Tibial nerve (tissue), 3 donors: ENCODE data around the gene PTPRE.

Experiments
- POLR2A ChIP-seq, 2 donors: fragments of 450-650 bp; IDR thresholded peaks; one replicate each; pipeline ENCODE4 v1.6.1; 2017; ENCODE audit warnings: antibody characterized with exemption in 2 of 2, mild to moderate bottlenecking in 2 of 2, moderate library complexity in 2 of 2
- TF ChIP-seq, protein P1 (sequence below), 5 experiments: fragments of 200-600 bp in 3 of 5; fragments of 450-650 bp in 2 of 5; sonication (generic) in 3 of 5; IDR thresholded peaks; one replicate each; pipeline ENCODE4 v1.5.1; 2016 to 2019; ENCODE audit warnings: antibody characterized with exemption in 5 of 5, mild to moderate bottlenecking in 3 of 5, moderate library complexity in 2 of 5

DNA sequence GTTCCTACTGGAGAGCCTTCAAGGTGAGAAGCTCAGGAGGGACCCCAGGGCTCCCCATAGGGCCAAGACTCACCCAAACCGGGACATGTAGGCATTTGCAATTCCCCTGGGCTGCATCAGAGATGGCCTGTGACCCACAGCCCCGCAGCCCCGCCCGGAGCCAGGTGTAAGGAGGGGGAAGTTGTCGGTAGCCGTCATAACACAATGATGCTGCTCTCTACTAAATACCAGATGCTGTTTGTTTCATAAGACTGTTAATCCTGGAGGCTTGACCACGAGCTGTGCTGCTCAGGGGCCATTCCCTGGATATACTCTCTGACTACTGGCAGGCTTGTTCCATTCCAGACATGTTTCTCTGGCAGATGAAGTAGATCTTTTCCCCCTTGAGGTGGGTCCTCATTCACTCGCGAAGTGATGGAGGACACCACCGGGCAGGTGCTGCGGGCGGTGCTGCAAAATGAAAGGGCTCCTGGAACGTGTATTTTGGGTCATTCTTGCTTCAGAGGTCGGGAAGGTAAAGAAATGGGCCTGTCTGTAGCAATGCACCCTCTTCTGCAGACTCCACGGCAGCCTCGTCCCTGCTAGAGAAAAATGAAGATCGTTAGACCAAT lies 158.2 kb downstream of the PTPRE start:
- TF ChIP-seq, protein P1, sequence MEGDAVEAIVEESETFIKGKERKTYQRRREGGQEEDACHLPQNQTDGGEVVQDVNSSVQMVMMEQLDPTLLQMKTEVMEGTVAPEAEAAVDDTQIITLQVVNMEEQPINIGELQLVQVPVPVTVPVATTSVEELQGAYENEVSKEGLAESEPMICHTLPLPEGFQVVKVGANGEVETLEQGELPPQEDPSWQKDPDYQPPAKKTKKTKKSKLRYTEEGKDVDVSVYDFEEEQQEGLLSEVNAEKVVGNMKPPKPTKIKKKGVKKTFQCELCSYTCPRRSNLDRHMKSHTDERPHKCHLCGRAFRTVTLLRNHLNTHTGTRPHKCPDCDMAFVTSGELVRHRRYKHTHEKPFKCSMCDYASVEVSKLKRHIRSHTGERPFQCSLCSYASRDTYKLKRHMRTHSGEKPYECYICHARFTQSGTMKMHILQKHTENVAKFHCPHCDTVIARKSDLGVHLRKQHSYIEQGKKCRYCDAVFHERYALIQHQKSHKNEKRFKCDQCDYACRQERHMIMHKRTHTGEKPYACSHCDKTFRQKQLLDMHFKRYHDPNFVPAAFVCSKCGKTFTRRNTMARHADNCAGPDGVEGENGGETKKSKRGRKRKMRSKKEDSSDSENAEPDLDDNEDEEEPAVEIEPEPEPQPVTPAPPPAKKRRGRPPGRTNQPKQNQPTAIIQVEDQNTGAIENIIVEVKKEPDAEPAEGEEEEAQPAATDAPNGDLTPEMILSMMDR (IDR thresholded peaks at IDR 0.05) = no peak
- no peak for TF ChIP-seq POLR2A (IDR thresholded peaks at IDR 0.05)
